GM12873 (cell line): Measurements from ENCODE around the gene MCC.

Experiments
- CTCF ChIP-seq: IDR thresholded peaks from 2 replicates; pipeline ENCODE4 v1.5.1; 2012; ENCODE audit warnings: low read depth, mild to moderate bottlenecking, moderate library complexity, low read length, control low read depth; ENCODE audit not compliant: insufficient read depth; ENCODE audit errors: missing control alignments

The MCC gene

GRCh38 chr5:113181853-113182490 is 306.3 kb downstream of the MCC start:
- no peak for TF ChIP-seq CTCF

DNA sequence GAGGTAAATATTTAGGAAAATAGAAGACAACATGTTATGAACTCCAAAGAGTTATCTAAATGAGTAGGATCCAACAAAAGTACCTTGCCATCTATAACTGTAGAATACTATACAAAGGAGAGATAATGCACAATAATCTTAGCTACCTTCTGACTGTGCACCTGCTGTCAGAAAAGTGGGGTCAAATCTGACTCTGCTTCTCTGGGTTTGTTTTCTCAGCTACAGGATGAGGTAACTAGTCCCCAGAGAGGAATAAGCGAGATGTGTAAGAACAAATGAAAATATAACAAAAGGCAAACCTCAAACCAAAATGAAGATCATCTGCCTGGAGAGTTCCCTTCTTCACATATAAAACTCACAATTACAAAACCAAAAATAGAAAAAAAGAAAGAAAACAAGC is 306.8 kb downstream of the MCC start:
- TF ChIP-seq CTCF: no peak

DNA sequence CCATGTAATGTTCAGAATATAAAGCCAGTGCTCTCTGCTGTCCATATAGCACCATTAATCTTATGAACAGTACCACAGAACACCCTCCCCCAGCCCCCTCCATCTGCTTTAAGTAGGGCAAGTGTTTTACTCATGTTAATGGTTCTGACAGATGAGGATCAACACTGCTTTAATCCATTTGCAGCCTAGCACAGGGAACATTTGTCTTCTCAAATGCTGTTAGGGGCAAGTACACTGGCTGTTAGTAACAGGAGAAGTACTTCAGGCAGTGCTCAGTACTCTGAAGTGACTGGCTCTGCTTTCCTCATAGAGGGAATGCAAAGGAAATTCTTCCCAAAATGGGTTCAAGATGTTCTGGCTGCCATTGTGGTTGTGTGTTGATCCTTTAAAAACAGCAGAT is 309.1 kb downstream of the MCC start:
- no peak for TF ChIP-seq CTCF

DNA sequence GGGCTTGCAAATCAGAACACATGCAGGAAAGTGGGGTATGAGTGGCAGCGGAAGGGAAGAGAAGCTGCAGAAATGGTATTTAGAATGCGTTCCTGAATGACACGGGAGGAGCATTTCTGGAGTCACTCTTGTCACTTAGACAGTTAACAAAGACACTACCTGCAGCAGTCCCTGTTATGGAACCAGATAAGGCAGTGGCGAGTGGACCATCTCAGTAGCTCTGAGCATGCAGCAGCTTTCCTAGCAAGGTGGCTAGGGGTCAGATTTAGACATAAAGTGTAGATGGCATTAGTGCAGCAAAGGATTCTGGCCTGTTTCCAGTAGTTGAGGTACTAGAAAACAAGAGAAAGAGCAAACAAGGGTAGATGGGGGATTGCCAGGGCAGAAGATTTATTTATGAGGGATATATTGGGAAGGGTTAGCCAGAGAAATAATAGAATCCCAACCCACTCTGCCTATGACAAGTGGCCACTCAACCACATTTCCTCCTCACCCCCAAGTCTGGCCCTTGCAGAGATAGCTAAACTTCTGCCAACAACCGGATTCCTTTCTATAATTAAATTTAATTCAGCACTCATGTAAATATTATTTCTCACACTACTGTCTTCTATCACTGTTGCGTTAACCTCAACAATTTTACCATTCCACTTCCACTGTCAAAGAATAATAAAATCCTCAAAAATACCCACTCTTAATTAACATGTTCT is 310.0 kb downstream of the MCC start:
- TF ChIP-seq CTCF: no peak

- TF ChIP-seq CTCF: no peak
These were observed 311.0 kb downstream of the MCC start for GRCh38 chr5:113177225-113177624.

DNA sequence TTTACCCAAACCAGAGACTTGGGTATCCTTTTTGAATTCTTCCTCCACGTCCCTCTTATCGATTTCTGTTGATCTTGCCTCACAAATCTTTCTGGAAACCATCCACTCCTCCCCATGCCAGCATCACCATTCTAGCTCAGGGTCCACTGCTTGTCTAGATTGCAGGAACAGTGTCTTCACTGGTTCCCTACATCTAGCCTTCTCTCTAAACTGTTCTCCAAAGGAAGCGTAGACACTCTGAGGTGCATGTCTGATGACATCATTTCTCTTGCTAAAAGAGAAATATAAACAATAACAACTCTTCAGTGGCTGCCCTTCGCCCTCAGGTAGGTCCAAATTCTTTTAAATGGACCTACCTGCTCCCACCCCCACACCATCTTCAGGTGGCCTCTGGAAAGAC is 311.5 kb downstream of the MCC start:
- no peak for TF ChIP-seq CTCF

DNA sequence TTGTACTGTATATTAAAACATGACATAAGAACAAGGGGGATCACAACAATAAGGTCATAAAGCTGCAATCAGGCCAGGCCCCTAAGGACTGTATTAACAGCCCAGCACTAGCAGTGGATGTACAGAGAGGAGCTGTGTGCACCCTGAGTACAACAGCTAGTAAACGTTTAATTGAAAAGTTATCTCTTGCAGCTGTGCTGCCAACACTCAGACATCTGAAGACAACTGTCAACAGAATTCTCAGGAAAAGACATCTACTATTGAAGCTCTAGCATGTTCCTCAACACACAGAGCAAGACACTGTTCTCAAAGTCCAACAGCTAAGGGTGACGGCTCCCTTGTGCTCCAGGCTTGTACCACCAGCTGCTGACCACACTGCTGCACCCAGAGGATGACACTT is 312.1 kb downstream of the MCC start:
- TF ChIP-seq CTCF: no peak
